Muscle layer of colon (tissue), 2 donors: ENCODE data around the gene PDGFRA.
"Not testable (repeated sequence)": the region's sequence is repeated elsewhere in the genome, so short reads cannot be mapped to it uniquely, and the experiment has no call there.

ENCODE experiments used
- H3K27ac ChIP-seq: one replicate; pipeline ENCODE4 v1.7.0; 2013; ENCODE audit warnings: low read depth, mild to moderate bottlenecking, low read length, moderate library complexity
- H3K27me3 ChIP-seq, 2 donors: one replicate each; pipeline ENCODE4 v1.7.0; 2013; ENCODE audit warnings: low read length in 2 of 2, mild to moderate bottlenecking in 2 of 2; ENCODE audit not compliant: insufficient read depth in 2 of 2, control insufficient read depth in 1 of 2
- H3K36me3 ChIP-seq: one replicate; pipeline ENCODE4 v1.7.0; 2013; ENCODE audit warnings: mild to moderate bottlenecking, low read length; ENCODE audit not compliant: insufficient read depth
- H3K4me1 ChIP-seq: one replicate; pipeline ENCODE4 v1.7.0; 2013; ENCODE audit warnings: mild to moderate bottlenecking, low read length; ENCODE audit not compliant: insufficient read depth
- H3K4me3 ChIP-seq, 2 donors: one replicate each; pipeline ENCODE4 v1.7.0; 2013; ENCODE audit warnings: low read length in 2 of 2, low read depth in 1 of 2, mild to moderate bottlenecking in 1 of 2, moderate library complexity in 1 of 2
- H3K9ac ChIP-seq: one replicate; pipeline ENCODE4 v1.7.0; 2013; ENCODE audit warnings: low read length
- H3K9me3 ChIP-seq: one replicate; pipeline ENCODE4 v1.7.0; 2013; ENCODE audit warnings: mild to moderate bottlenecking, low read length
- donor health status: abdominal sarcoma.
- donor health status: Adenocarcinoma of cecum.

The PDGFRA gene

GRCh38 chr4:54315561-54316538 is 86.8 kb downstream of the PDGFRA start:
- H3K4me1 ChIP-seq, result no peaks in the 10 kb centered on the region
- H3K27ac ChIP-seq, result no peak overlapping the region
- H3K9ac ChIP-seq, result no peak overlapping the region
- H3K36me3 ChIP-seq, result no peaks in the 10 kb centered on the region
- no peaks in the 10 kb centered on the region for H3K9me3 ChIP-seq
- H3K27me3 ChIP-seq, result no peaks in the 10 kb centered on the region
- H3K4me3 ChIP-seq, result no peak overlapping the region

GRCh38 chr4:54317690-54318089 is 88.6 kb downstream of the PDGFRA start:
- Histone ChIP-seq H3K27me3 (no peaks in the 10 kb centered on the region), H3K9ac (no peak overlapping the region), H3K4me3 (no peak overlapping the region), H3K36me3 (no peaks in the 10 kb centered on the region), H3K9me3 (no peaks in the 10 kb centered on the region), H3K4me1 (no peaks in the 10 kb centered on the region), H3K27ac (no peak overlapping the region)

GRCh38 chr4:54318904-54319303 is 89.8 kb downstream of the PDGFRA start:
- Histone ChIP-seq H3K27me3 (no peaks in the 10 kb centered on the region), H3K4me3 (no peak overlapping the region), H3K9ac (no peak overlapping the region), H3K36me3 (no peaks in the 10 kb centered on the region), H3K4me1 (no peaks in the 10 kb centered on the region), H3K9me3 (no peaks in the 10 kb centered on the region), H3K27ac (no peak overlapping the region)

GRCh38 chr4:54320826-54321685 is 92.0 kb downstream of the PDGFRA start:
- H3K27me3 ChIP-seq, result no peaks in the 10 kb centered on the region
- no peak overlapping the region for H3K4me3 ChIP-seq
- H3K4me1 ChIP-seq, result no peaks in the 10 kb centered on the region
- no peaks in the 10 kb centered on the region for H3K9me3 ChIP-seq
- H3K27ac ChIP-seq, result no peak overlapping the region
- H3K36me3 ChIP-seq, result no peaks in the 10 kb centered on the region
- H3K9ac ChIP-seq, result no peak overlapping the region

GRCh38 chr4:54322818-54323417 is 93.8 kb downstream of the PDGFRA start:
- Histone ChIP-seq H3K4me3 (no peak overlapping the region), H3K27me3 (no peaks in the 10 kb centered on the region), H3K36me3 (no peaks in the 10 kb centered on the region), H3K9ac (no peak overlapping the region), H3K27ac (no peak overlapping the region), H3K9me3 (no peaks in the 10 kb centered on the region), H3K4me1 (no peaks in the 10 kb centered on the region)

- no peak overlapping the region for H3K27ac ChIP-seq
- no peaks in the 10 kb centered on the region for H3K36me3 ChIP-seq
Observed at GRCh38 chr4:54330896-54331295, 101.8 kb downstream of the PDGFRA start.

GRCh38 chr4:54332542-54332941 is 103.4 kb downstream of the PDGFRA start:
- H3K9me3 ChIP-seq, result no peaks in the 10 kb centered on the region
- H3K4me1 ChIP-seq, result no peaks in the 10 kb centered on the region
- no peaks in the 10 kb centered on the region for H3K27me3 ChIP-seq
- H3K4me3 ChIP-seq, result no peak overlapping the region
- no peak overlapping the region for H3K9ac ChIP-seq
- no peak overlapping the region for H3K27ac ChIP-seq
- no peaks in the 10 kb centered on the region for H3K36me3 ChIP-seq

More at GRCh38 chr4:54330896-54331295, 101.8 kb downstream of the PDGFRA start:
- H3K27me3 ChIP-seq, result no peaks in the 10 kb centered on the region
- H3K4me3 ChIP-seq, result no peak overlapping the region
- H3K9me3 ChIP-seq, result no peaks in the 10 kb centered on the region
- H3K4me1 ChIP-seq, result no peaks in the 10 kb centered on the region
- no peak overlapping the region for H3K9ac ChIP-seq

GRCh38 chr4:54333657-54334056 is 104.6 kb downstream of the PDGFRA start:
- H3K9ac ChIP-seq, result no peak overlapping the region
- no peaks in the 10 kb centered on the region for H3K27me3 ChIP-seq
- no peaks in the 10 kb centered on the region for H3K9me3 ChIP-seq
- no peaks in the 10 kb centered on the region for H3K4me1 ChIP-seq
- H3K4me3 ChIP-seq, result no peak overlapping the region
- no peaks in the 10 kb centered on the region for H3K36me3 ChIP-seq
- H3K27ac ChIP-seq, result no peak overlapping the region

- H3K27ac ChIP-seq, result not testable (repeated sequence)
Observed at GRCh38 chr4:54334769-54335168, 105.7 kb downstream of the PDGFRA start.

GRCh38 chr4:54337009-54337408 is 107.9 kb downstream of the PDGFRA start:
- Histone ChIP-seq H3K4me3 (no peak overlapping the region), H3K27ac (no peak overlapping the region), H3K9me3 (no peaks in the 10 kb centered on the region), H3K27me3 (no peaks in the 10 kb centered on the region), H3K36me3 (no peaks in the 10 kb centered on the region), H3K4me1 (no peaks in the 10 kb centered on the region), H3K9ac (no peak overlapping the region)

More at GRCh38 chr4:54334769-54335168, 105.7 kb downstream of the PDGFRA start:
- not testable (repeated sequence) for H3K36me3 ChIP-seq, H3K9me3 ChIP-seq, H3K4me1 ChIP-seq, H3K9ac ChIP-seq, H3K4me3 ChIP-seq, H3K27me3 ChIP-seq

- not testable (repeated sequence) for H3K27ac ChIP-seq, H3K9me3 ChIP-seq, H3K9ac ChIP-seq, H3K4me1 ChIP-seq, H3K27me3 ChIP-seq, H3K4me3 ChIP-seq, H3K36me3 ChIP-seq
Observed at GRCh38 chr4:54342067-54342466, 113.0 kb downstream of the PDGFRA start.
